Upper lobe of left lung (tissue), 6 donors: Measurements from ENCODE around the gene ATXN7L1. TPM values are rescaled to one million over a fixed set of nuclear protein-coding genes. Genes with fewer than 3 reads are reported as not detected.
A peak's percentile ranks its signal among the peaks of the same experiment; 100 is the strongest.

Source experiments
- ATAC-seq, 2 donors: fragments of 200-7000 bp; cut with Tn5 transposase; one replicate each; pipeline ENCODE4 v1.9.1; 2022; ENCODE audit warnings: mild to moderate bottlenecking in 2 of 2, moderate library complexity in 2 of 2; ENCODE audit not compliant: low FRiP score in 2 of 2
- DNase-seq, 2 donors: peaks; one replicate each; pipeline ENCODE4 v3.0.0-alpha.2; 2019 to 2020
- H3K27ac ChIP-seq, 4 donors: fragments of 200-600 bp; sonication (generic); one replicate each; pipeline ENCODE4 v1.5.1; 2016 to 2019
- H3K27me3 ChIP-seq, 4 donors: fragments of 200-600 bp; sonication (generic); one replicate each; pipeline ENCODE4 v1.5.1; 2017 to 2019
- H3K36me3 ChIP-seq, 4 donors: fragments of 200-600 bp; sonication (generic); one replicate each; pipeline ENCODE4 v1.5.1; 2016 to 2019
- H3K4me1 ChIP-seq, 4 donors: fragments of 200-600 bp; sonication (generic); one replicate each; pipeline ENCODE4 v1.5.1; 2018 to 2019
- H3K4me3 ChIP-seq, 4 donors: fragments of 200-600 bp; sonication (generic); one replicate each; pipeline ENCODE4 v1.5.1; 2017 to 2019; ENCODE audit warnings: mild to moderate bottlenecking in 2 of 4, moderate library complexity in 1 of 4
- H3K9me3 ChIP-seq, 4 donors: fragments of 200-600 bp; sonication (generic); one replicate each; pipeline ENCODE4 v1.5.1; 2018 to 2019
- CTCF ChIP-seq, 6 experiments: fragments of 450-650 bp in 4 of 6; fragments of 200-600 bp in 2 of 6; sonication (generic) in 2 of 6; IDR thresholded peaks; one replicate each; pipeline ENCODE4 v1.5.1; 2016 to 2019; ENCODE audit warnings: antibody characterized with exemption in 6 of 6
- EP300 ChIP-seq, 4 donors: sonication (generic); formaldehyde crosslinking; IDR thresholded peaks; one replicate each; pipeline ENCODE4 v1.5.1; 2017; ENCODE audit warnings: antibody characterized with exemption in 4 of 4, control low read depth in 2 of 4
- POLR2A ChIP-seq, 4 donors: fragments of 450-650 bp; IDR thresholded peaks; one replicate each; pipeline ENCODE4 v1.5.1; 2016 to 2017; ENCODE audit warnings: antibody characterized with exemption in 4 of 4, mild to moderate bottlenecking in 2 of 4
- POLR2AphosphoS5 ChIP-seq, 2 donors: sonication (generic); formaldehyde crosslinking; IDR thresholded peaks; one replicate each; pipeline ENCODE4 v1.5.1; 2017; ENCODE audit warnings: antibody characterized with exemption in 2 of 2
- WGBS, 2 donors: methylation state at CpG; one replicate each; pipeline ENCODE4 v1.1.5; 2017 to 2018; 5-methylcytosine and 5-hydroxymethylcytosine counted together
- total RNA-seq, 6 donors: library from RNA; depleted of rRNA in 4 of 6; stranded (reverse); fragments of >200 nt in 4 of 6; gene quantifications; one replicate each; pipeline versions ENCODE4 v1.1.0 to v1.2.1, GENCODE V29; 2016 to 2021
- donor health status: DM: no; HTN: no; CAD: no; lungs with moderate emphysema.
- donor health status: DM: no; HTN: yes; CAD: no; lungs with severe emphysema.

ATXN7L1 gene
- total RNA-seq, 6 donors from 2014 or later: 7.1 to 43.0 (median 13.4) TPM

DNA sequence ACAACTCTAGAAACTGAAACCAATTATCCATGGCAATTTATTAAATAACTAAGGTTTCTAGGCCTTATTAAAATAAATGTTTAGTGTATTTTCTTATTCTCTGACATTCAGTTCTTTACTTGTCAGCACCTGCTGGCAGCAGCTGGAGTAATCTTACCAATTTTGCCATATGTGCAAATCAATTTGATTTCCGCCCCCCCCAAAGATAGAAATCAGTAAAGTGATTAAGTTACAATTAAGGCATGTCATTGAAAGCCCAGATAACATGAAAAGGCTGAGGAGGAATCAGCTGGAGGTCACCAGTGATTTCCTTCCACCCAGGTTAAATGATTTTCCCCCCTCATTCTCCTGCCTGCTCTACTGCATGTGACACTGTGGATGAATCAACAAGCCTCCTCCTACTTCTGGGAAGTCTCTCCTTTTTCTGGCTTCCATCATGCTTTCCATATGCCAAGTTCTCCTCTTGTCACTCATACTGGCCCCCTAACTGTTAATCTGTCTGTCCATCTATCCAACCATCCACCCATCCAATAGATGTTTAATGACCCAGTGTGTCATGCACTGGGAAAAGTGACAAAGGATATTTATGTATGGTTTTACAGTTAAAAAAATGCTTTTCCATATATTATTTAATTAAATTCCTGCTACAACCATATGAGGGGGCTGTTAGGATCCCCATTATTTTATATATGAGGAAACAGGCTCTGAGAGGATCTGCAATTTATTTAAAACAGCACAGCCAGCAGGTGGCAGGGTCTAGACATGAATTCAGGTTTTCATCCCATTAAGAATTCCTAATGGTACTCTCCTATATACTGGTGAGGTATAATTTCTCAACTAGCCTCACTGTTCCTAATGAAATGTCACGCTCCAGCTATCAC, 116.5 kb downstream of the ATXN7L1 start:
- H3K36me3 ChIP-seq: no peaks in the 10 kb centered on the region
- ATAC-seq (peak; percentile 62 to 72), DNase-seq (peak in 1 of 2 donors; percentile 28)
- no peak overlapping the region for H3K27ac ChIP-seq
- TF ChIP-seq CTCF (IDR thresholded peaks at IDR 0.05) (peak; percentile 30 to 61 (median 48)), POLR2AphosphoS5 (IDR thresholded peaks at IDR 0.05) (no peak)
- no peaks in the 10 kb centered on the region for H3K27me3 ChIP-seq
- no peak overlapping the region for H3K4me3 ChIP-seq
- no peaks in the 10 kb centered on the region for H3K4me1 ChIP-seq
- WGBS, 2 donors: 80 to 84% methylated on average over 2 of the region's 2 CpGs
- H3K9me3 ChIP-seq: no peaks in the 10 kb centered on the region

DNA sequence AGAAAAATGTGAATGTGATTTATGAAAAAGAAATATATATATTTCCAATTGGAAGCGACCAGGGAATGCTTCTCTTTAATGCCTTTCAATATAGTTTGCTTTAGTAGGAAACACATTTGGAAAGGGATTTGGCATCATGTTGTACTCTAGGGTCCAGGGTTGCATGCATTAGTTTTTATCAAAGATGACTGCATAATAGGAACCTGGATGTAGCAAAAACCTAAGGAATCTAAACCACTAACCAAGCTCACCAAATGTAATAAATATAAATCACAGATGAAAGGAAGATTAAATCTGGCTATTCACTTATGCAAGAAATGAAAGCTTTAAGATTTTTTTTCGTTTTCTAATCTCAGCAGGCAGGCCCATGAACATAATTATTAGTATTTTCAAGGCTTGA, 120.0 kb downstream of the ATXN7L1 start:
- no peaks in the 10 kb centered on the region for H3K9me3 ChIP-seq
- ATAC-seq: no peak
- DNase-seq: no peak
- no peaks in the 10 kb centered on the region for H3K27me3 ChIP-seq
- 80 to 86% methylated on average over 2 of the region's 2 CpGs for WGBS, 2 donors
- no peaks in the 10 kb centered on the region for H3K4me1 ChIP-seq
- TF ChIP-seq POLR2A (IDR thresholded peaks at IDR 0.05) (no peak), POLR2AphosphoS5 (IDR thresholded peaks at IDR 0.05) (no peak), CTCF (IDR thresholded peaks at IDR 0.05) (no peak), EP300 (IDR thresholded peaks at IDR 0.05) (no peak)
- no peak overlapping the region for H3K27ac ChIP-seq
- H3K36me3 ChIP-seq: no peaks in the 10 kb centered on the region
- no peak overlapping the region for H3K4me3 ChIP-seq

- Histone ChIP-seq H3K4me3 (no peak overlapping the region), H3K27ac (no peak overlapping the region), H3K36me3 (no peaks in the 10 kb centered on the region), H3K27me3 (no peaks in the 10 kb centered on the region), H3K9me3 (no peaks in the 10 kb centered on the region), H3K4me1 (no peaks in the 10 kb centered on the region)
- ATAC-seq (no peak), DNase-seq (no peak)
- TF ChIP-seq POLR2A (IDR thresholded peaks at IDR 0.05) (no peak), CTCF (IDR thresholded peaks at IDR 0.05) (no peak), POLR2AphosphoS5 (IDR thresholded peaks at IDR 0.05) (no peak), EP300 (IDR thresholded peaks at IDR 0.05) (no peak)
- WGBS, 2 donors: 90 to 95% methylated on average over 5 of the region's 5 CpGs
These were observed 123.6 kb downstream of the ATXN7L1 start for GRCh38 chr7:105752671-105753275.

- TF ChIP-seq POLR2AphosphoS5 (IDR thresholded peaks at IDR 0.05) (no peak), CTCF (IDR thresholded peaks at IDR 0.05) (no peak), POLR2A (IDR thresholded peaks at IDR 0.05) (no peak), EP300 (IDR thresholded peaks at IDR 0.05) (no peak)
- H3K9me3 ChIP-seq: no peaks in the 10 kb centered on the region
These were observed 125.3 kb downstream of the ATXN7L1 start for GRCh38 chr7:105751054-105751453.

More at GRCh38 chr7:105751054-105751453, 125.3 kb downstream of the ATXN7L1 start:
- H3K36me3 ChIP-seq: no peaks in the 10 kb centered on the region
- H3K27me3 ChIP-seq: no peaks in the 10 kb centered on the region
- H3K4me3 ChIP-seq: no peak overlapping the region
- H3K4me1 ChIP-seq: no peaks in the 10 kb centered on the region
- WGBS, 2 donors: 89 to 95% methylated on average over 3 of the region's 3 CpGs
- DNase-seq (no peak), ATAC-seq (no peak)
- no peak overlapping the region for H3K27ac ChIP-seq
